ENCODE measurements around the gene INSYN2B. TPM values are rescaled to one million over a fixed set of nuclear protein-coding genes. Genes with fewer than 3 reads are reported as not detected.
"Not testable (repeated sequence)": the region's sequence is repeated elsewhere in the genome, so short reads cannot be mapped to it uniquely, and the experiment has no call there.

INSYN2B gene
- total and polyA plus RNA-seq, 2 donors, result not detected

DNA sequence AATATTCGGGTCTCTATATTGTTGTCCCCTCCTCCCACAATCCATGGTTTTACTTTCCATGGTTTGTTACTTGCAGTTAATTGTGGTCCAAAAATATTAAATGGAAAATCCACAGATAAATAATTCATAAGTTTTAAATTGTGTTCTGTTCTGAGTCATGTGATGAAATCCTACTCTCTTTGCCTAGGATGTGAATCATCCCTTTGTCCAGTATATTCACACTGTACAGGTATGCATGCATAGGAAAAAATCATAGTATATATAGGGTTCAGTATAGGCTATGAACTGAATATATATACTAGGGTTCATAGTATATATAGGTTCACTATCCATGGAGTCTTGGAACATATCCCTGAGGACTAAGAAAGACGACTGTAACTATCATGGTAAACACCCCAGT is 19.6 kb downstream of the INSYN2B start:
- 98% methylated on average over 2 of the region's 2 CpGs for WGBS
- no peak for DNase-seq (ENCODE audit: low read depth in 6 of 9, low spot score in 9 of 9)
- H3K27me3 ChIP-seq (ENCODE audit: control insufficient read depth in 2 of 2, insufficient read depth in 1 of 2, low read length in 1 of 2), result no peaks in the 10 kb centered on the region
- no peaks in the 10 kb centered on the region for H3K9me3 ChIP-seq (ENCODE audit: control insufficient read depth in 2 of 2, insufficient read depth in 1 of 2, low read length in 1 of 2)
- no peaks in the 10 kb centered on the region for H3K4me1 ChIP-seq (ENCODE audit: control insufficient read depth in 2 of 2, insufficient read depth in 2 of 2, low read length in 2 of 2)
- H3K4me3 ChIP-seq (ENCODE audit: low read length in 2 of 2), result no peak overlapping the region
- no peak overlapping the region for H3K27ac ChIP-seq (ENCODE audit: low read depth in 1 of 2, low read length in 1 of 2)
- H3K36me3 ChIP-seq (ENCODE audit: control insufficient read depth in 2 of 2, insufficient read depth in 2 of 2, low read length in 1 of 2), result peaks cover 6 to 17% of the 10 kb centered on the region in 2 donors

DNA sequence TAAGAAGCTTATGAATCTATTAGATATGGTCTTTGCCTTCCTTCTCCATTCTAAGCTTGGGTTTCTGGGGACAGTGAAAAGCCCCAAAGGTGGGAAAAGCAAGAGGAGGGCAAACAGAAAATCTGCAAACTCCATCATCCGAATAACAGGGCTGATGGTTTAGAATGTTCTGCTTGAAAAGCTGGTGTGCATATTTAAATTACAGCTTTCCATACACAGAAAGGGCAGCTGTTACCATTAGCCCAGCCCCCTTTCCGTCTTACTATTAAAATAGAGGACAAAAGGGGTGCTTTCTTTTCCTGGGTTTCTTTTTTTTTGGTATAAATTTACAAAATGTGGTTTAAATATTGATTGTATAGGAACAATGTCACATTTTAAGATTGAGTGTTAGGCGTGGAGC is 22.0 kb downstream of the INSYN2B start:
- Histone ChIP-seq H3K4me1 (ENCODE audit: control insufficient read depth in 2 of 2, insufficient read depth in 2 of 2, low read length in 2 of 2) (no peaks in the 10 kb centered on the region), H3K27ac (ENCODE audit: low read depth in 1 of 2, low read length in 1 of 2) (no peak overlapping the region), H3K9me3 (ENCODE audit: control insufficient read depth in 2 of 2, insufficient read depth in 1 of 2, low read length in 1 of 2) (no peaks in the 10 kb centered on the region), H3K4me3 (ENCODE audit: low read length in 2 of 2) (no peak overlapping the region), H3K27me3 (ENCODE audit: control insufficient read depth in 2 of 2, insufficient read depth in 1 of 2, low read length in 1 of 2) (no peaks in the 10 kb centered on the region), H3K36me3 (ENCODE audit: control insufficient read depth in 2 of 2, insufficient read depth in 2 of 2, low read length in 1 of 2) (peaks cover 4 to 14% of the 10 kb centered on the region in 2 donors)
- whole genome bisulfite sequencing, result 96% methylated on average over 3 of the region's 3 CpGs
- no peak for DNase-seq (ENCODE audit: low read depth in 6 of 9, low spot score in 9 of 9)

DNA sequence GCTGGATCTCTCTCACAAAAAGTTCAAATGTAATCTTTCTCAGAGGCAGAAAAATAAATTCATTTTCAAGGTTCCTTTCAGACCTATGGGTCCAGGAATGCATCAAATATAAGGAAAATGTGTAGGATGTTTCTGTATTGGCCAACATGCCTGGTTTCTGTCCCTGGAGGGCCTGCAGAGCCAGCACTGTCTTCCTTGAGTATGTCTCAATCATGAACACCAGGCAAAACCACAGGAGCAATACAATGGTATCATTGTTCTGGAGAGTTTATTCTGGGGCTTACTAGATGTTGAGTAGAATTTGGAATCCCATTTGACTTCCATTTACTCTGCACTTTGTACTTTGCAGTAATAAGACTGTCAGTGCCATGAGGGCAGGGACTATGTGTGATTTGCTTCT is 23.5 kb downstream of the INSYN2B start:
- Histone ChIP-seq H3K9me3 (ENCODE audit: control insufficient read depth in 2 of 2, insufficient read depth in 1 of 2, low read length in 1 of 2) (no peaks in the 10 kb centered on the region), H3K27me3 (ENCODE audit: control insufficient read depth in 2 of 2, insufficient read depth in 1 of 2, low read length in 1 of 2) (no peaks in the 10 kb centered on the region), H3K4me1 (ENCODE audit: control insufficient read depth in 2 of 2, insufficient read depth in 2 of 2, low read length in 2 of 2) (no peaks in the 10 kb centered on the region), H3K27ac (ENCODE audit: low read depth in 1 of 2, low read length in 1 of 2) (no peak overlapping the region), H3K36me3 (ENCODE audit: control insufficient read depth in 2 of 2, insufficient read depth in 2 of 2, low read length in 1 of 2) (peaks cover 4 to 5% of the 10 kb centered on the region in 2 donors), H3K4me3 (ENCODE audit: low read length in 2 of 2) (no peak overlapping the region)
- no peak for DNase-seq (ENCODE audit: low read depth in 6 of 9, low spot score in 9 of 9)

DNA sequence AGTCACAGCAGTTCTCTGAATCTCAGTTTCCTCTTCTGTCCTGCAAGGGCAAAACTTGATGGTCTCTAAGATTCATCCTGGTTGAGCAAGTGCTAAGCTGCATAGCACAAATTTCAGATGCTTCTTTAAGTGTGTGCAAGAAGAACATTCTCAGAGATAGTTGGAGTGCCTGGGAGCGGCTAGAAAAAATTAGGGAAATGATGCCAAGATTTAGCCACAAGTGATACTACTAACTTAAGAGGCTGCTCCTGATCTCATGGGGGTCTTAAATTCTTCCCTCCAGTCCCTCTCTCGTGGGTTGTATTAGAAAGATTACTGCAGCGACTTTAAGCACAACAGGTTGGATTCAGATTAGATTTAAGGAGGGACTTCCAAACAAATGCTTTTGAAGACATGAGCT is 24.2 kb downstream of the INSYN2B start:
- H3K36me3 ChIP-seq (ENCODE audit: control insufficient read depth in 2 of 2, insufficient read depth in 2 of 2, low read length in 1 of 2), result peaks cover 4 to 5% of the 10 kb centered on the region in 2 donors
- no peak for DNase-seq (ENCODE audit: low read depth in 6 of 9, low spot score in 9 of 9)
- no peaks in the 10 kb centered on the region for H3K4me1 ChIP-seq (ENCODE audit: control insufficient read depth in 2 of 2, insufficient read depth in 2 of 2, low read length in 2 of 2)
- no peak overlapping the region for H3K4me3 ChIP-seq (ENCODE audit: low read length in 2 of 2)
- 99% methylated on average over 3 of the region's 3 CpGs for WGBS
- no peaks in the 10 kb centered on the region for H3K9me3 ChIP-seq (ENCODE audit: control insufficient read depth in 2 of 2, insufficient read depth in 1 of 2, low read length in 1 of 2)
- no peak overlapping the region for H3K27ac ChIP-seq (ENCODE audit: low read depth in 1 of 2, low read length in 1 of 2)
- no peaks in the 10 kb centered on the region for H3K27me3 ChIP-seq (ENCODE audit: control insufficient read depth in 2 of 2, insufficient read depth in 1 of 2, low read length in 1 of 2)

DNA sequence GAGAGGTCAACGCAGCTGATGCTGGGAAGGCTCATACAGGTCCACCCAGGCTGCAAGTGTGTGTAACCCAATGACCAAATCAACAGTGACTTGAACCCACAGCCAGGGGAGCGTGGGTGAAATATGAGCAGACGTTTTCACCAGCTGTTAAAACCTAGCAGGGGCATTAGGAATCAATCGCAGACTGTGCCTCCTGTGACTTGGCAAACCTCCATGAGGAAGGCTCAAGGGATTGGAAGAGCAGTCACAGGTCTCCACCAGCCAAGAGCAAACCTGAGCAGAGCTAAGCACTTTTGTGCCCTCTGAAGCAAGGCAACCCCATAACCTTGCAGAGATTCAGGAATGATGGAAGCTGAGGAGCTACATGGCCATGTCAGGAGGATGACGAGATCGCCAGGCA is 25.5 kb downstream of the INSYN2B start:
- no peak overlapping the region for H3K27ac ChIP-seq (ENCODE audit: low read depth in 1 of 2, low read length in 1 of 2)

DNA sequence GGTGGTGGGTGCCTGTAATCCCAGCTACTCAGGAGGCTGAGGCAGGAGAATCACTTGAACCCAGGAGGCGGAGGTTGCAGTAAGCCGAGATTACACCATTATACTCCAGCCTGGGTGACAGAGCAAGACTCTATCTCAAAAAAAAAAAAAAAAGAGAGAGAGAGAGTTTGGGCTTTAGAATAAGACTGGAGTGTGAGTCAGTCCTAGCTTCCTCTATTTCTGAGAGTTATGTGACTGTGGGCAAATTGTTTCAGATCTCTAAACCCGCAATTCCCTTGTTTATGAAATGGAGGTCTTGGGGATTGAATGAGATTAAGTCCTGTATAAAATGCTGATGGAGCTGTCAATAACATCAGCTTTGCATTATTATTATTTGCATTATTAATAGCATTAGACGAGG is 27.1 kb downstream of the INSYN2B start:
- 95% methylated on average over 4 of the region's 4 CpGs for WGBS
- not testable (repeated sequence) for H3K9me3 ChIP-seq (ENCODE audit: control insufficient read depth in 2 of 2, insufficient read depth in 1 of 2, low read length in 1 of 2); DNase-seq (ENCODE audit: low read depth in 6 of 9, low spot score in 9 of 9); H3K27me3 ChIP-seq (ENCODE audit: control insufficient read depth in 2 of 2, insufficient read depth in 1 of 2, low read length in 1 of 2); H3K4me3 ChIP-seq (ENCODE audit: low read length in 2 of 2); H3K4me1 ChIP-seq (ENCODE audit: control insufficient read depth in 2 of 2, insufficient read depth in 2 of 2, low read length in 2 of 2); H3K27ac ChIP-seq (ENCODE audit: low read depth in 1 of 2, low read length in 1 of 2)
- peaks cover 7 to 14% of the 10 kb centered on the region in 2 donors for H3K36me3 ChIP-seq (ENCODE audit: control insufficient read depth in 2 of 2, insufficient read depth in 2 of 2, low read length in 1 of 2)

More for the DNA sequence above, 25.5 kb downstream of the INSYN2B start:
- H3K4me1 ChIP-seq (ENCODE audit: control insufficient read depth in 2 of 2, insufficient read depth in 2 of 2, low read length in 2 of 2), result no peaks in the 10 kb centered on the region
- H3K4me3 ChIP-seq (ENCODE audit: low read length in 2 of 2), result no peak overlapping the region
- H3K36me3 ChIP-seq (ENCODE audit: control insufficient read depth in 2 of 2, insufficient read depth in 2 of 2, low read length in 1 of 2), result peaks cover 7 to 12% of the 10 kb centered on the region in 2 donors
- no peak for DNase-seq (ENCODE audit: low read depth in 6 of 9, low spot score in 9 of 9)
- H3K9me3 ChIP-seq (ENCODE audit: control insufficient read depth in 2 of 2, insufficient read depth in 1 of 2, low read length in 1 of 2), result no peaks in the 10 kb centered on the region
- no peaks in the 10 kb centered on the region for H3K27me3 ChIP-seq (ENCODE audit: control insufficient read depth in 2 of 2, insufficient read depth in 1 of 2, low read length in 1 of 2)
- WGBS, result 96% methylated on average over 6 of the region's 6 CpGs

DNA sequence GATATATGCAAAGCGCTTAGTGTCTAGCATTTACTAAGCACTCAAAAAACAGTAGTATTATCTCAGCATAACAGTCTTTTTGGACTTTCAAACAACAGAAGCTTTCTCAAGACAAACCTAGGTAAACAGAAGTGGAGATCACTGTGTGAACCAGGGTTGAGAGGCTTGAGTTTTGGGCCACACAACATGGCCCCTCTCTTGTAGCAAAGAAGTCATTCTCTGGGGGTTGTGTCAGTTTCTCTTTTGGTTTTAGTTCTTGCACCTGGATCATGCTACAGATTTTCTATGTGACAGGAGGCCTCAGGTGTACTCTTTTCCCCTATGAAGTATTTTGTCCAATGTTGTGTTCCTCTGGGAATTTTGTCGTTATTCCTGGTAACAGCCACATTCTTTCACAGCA is 30.0 kb downstream of the INSYN2B start:
- Histone ChIP-seq H3K27me3 (ENCODE audit: control insufficient read depth in 2 of 2, insufficient read depth in 1 of 2, low read length in 1 of 2) (no peaks in the 10 kb centered on the region), H3K4me1 (ENCODE audit: control insufficient read depth in 2 of 2, insufficient read depth in 2 of 2, low read length in 2 of 2) (no peaks in the 10 kb centered on the region), H3K36me3 (ENCODE audit: control insufficient read depth in 2 of 2, insufficient read depth in 2 of 2, low read length in 1 of 2) (peaks cover 9 to 10% of the 10 kb centered on the region in 2 donors), H3K9me3 (ENCODE audit: control insufficient read depth in 2 of 2, insufficient read depth in 1 of 2, low read length in 1 of 2) (no peaks in the 10 kb centered on the region), H3K4me3 (ENCODE audit: low read length in 2 of 2) (no peak overlapping the region), H3K27ac (ENCODE audit: low read depth in 1 of 2, low read length in 1 of 2) (no peak overlapping the region)
- 99% methylated on average over 2 of the region's 2 CpGs for WGBS
- DNase-seq (ENCODE audit: low read depth in 6 of 9, low spot score in 9 of 9), result no peak

DNA sequence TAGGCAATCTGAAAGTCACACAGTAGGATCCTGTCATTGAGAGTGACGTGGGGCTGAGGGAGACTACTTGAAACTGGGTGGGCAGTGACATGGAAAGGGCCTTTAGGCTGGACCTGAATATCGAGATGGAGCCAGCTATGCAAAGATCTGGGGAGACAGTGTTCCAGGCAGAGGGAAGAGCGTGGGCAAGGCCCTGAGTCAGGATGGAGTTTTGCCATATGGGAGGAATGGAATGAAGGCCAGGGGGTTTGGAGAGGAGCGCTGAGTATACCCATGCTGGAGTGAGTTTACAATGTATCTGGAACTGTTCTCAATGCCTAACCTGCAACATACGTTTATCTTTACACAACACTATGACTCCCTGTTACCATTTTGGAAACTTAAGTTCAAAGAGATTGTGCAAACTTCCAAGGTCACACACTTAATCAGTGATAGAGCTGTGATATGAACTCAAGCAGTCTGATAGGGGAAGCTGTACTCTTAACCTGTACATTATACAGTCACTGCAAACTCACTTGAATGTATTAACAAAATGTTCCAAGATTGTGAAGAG is 33.5 kb downstream of the INSYN2B start:
- Histone ChIP-seq H3K27ac (ENCODE audit: low read depth in 1 of 2, low read length in 1 of 2) (no peak overlapping the region), H3K9me3 (ENCODE audit: control insufficient read depth in 2 of 2, insufficient read depth in 1 of 2, low read length in 1 of 2) (no peaks in the 10 kb centered on the region), H3K4me1 (ENCODE audit: control insufficient read depth in 2 of 2, insufficient read depth in 2 of 2, low read length in 2 of 2) (no peaks in the 10 kb centered on the region), H3K27me3 (ENCODE audit: control insufficient read depth in 2 of 2, insufficient read depth in 1 of 2, low read length in 1 of 2) (no peaks in the 10 kb centered on the region), H3K4me3 (ENCODE audit: low read length in 2 of 2) (no peak overlapping the region), H3K36me3 (ENCODE audit: control insufficient read depth in 2 of 2, insufficient read depth in 2 of 2, low read length in 1 of 2) (peaks cover 9 to 10% of the 10 kb centered on the region in 2 donors)
- WGBS, result 99% methylated on average over 5 of the region's 5 CpGs
- DNase-seq (ENCODE audit: low read depth in 6 of 9, low spot score in 9 of 9), result no peak

DNA sequence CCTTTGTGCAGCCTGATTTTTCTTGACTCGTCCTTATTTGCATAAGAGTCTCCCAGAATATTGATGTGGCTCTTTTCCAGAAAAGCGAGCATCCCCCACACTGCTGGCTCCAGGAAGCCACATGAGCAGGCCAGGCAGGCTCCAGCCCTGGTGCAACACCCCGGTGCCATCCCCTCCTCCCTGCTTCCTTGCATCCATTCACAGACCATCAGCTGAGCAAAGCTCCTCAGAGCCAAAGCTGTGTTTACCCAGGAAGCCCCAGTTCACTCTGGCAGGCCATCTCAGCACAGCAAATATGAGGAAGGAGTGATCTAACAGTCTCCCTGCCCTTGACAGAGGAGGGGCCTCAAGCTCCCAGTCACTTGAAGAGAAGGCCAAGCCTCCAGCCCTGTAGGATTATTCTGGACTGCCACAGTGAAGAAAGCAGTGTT is 34.4 kb downstream of the INSYN2B start:
- WGBS, result 78% methylated on average over 3 of the region's 3 CpGs
- Histone ChIP-seq H3K9me3 (ENCODE audit: control insufficient read depth in 2 of 2, insufficient read depth in 1 of 2, low read length in 1 of 2) (no peaks in the 10 kb centered on the region), H3K4me3 (ENCODE audit: low read length in 2 of 2) (no peak overlapping the region), H3K27me3 (ENCODE audit: control insufficient read depth in 2 of 2, insufficient read depth in 1 of 2, low read length in 1 of 2) (no peaks in the 10 kb centered on the region), H3K27ac (ENCODE audit: low read depth in 1 of 2, low read length in 1 of 2) (no peak overlapping the region), H3K36me3 (ENCODE audit: control insufficient read depth in 2 of 2, insufficient read depth in 2 of 2, low read length in 1 of 2) (peaks cover 9 to 10% of the 10 kb centered on the region in 2 donors), H3K4me1 (ENCODE audit: control insufficient read depth in 2 of 2, insufficient read depth in 2 of 2, low read length in 2 of 2) (no peaks in the 10 kb centered on the region)
- no peak for DNase-seq (ENCODE audit: low read depth in 6 of 9, low spot score in 9 of 9)

All from thymus (tissue), 11 donors.